Stromal cell of bone marrow (primary cell): ENCODE data around the gene GOLGA1.
"Not testable (repeated sequence)": the region's sequence is repeated elsewhere in the genome, so short reads cannot be mapped to it uniquely, and the experiment has no call there.

Experiments used
- DNase-seq: peaks from one replicate; pipeline ENCODE4 v3.0.0-alpha.2; 2012; ENCODE audit warnings: low read depth

GOLGA1 gene

DNA sequence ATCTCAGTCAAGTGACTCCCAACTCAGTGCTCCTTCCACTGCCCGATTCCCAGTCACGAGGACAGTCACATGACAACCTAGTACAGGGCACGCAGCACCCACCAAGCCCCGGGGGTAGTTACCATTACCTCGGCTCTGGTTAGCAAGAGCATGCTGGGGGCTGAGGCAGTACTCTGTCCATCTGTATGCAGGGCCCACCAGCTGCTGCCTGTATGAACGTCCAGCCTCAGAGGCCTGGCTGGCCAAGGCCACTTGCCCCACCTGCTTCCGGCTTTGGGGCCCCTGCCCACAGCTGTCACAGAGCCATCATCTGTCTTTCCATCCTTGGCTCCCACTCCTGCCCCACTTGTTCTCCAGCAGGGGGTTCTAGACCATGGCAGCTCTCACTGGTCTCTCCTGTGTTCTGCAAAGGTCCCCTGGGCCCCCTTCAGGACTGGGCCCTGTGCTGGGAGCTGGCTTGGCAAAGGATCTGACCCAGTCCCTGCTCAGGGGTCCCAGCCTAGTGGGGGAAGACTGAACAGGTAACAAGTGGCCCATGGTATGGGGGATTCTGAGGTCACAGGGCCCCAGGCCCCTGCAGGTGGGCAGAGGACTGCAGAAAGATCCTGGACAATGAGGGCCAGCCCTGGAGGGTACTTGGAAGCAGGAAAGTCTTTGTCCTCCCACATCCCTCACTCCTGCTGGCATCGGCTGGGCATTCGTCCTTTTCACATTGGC lies 82.4 kb downstream of the GOLGA1 start:
- DNase-seq, result no peak

- no peak for DNase-seq
These were observed 83.2 kb downstream of the GOLGA1 start for GRCh38 chr9:124857533-124858162.

GRCh38 chr9:124855944-124856765 lies 84.7 kb downstream of the GOLGA1 start:
- DNase-seq, result no peak

DNA sequence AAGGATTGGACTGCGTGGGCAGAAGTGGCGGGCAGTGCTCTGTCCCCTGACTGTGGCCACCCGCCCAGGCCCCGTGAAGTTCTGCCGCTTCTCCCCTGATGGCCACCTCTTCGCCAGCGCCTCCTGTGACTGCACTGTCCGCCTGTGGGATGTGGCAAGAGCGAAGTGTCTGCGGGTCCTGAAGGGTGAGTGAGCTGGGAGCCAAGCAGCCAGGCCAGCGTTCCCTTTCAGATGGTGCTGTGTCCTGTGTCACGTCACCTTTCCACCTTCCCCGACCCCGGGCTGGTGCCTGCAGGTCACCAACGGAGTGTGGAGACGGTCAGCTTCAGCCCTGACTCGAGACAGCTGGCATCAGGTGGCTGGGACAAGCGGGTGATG lies 85.3 kb downstream of the GOLGA1 start:
- no peak for DNase-seq

- no peak for DNase-seq
These were observed 86.1 kb downstream of the GOLGA1 start for GRCh38 chr9:124854822-124855221.

DNA sequence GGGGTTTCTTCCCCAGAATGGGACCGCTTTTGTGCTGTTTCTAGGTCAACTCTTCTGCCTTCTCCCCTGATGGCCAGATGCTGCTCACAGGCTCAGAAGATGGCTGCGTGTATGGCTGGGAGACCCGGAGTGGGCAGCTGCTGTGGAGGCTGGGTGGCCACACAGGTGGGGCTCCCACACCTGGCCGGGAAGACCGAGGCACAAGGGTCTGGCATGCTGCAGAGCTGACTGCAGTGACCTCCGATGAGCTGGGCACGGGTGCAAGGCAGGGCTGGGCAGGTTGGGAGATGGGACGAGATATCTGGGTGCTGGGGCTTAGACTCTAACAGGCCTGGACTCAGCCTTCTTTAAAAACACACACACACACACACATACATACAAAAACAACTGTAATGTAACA lies 86.7 kb downstream of the GOLGA1 start:
- DNase-seq, result no peak

GRCh38 chr9:124853605-124854143 lies 87.2 kb downstream of the GOLGA1 start:
- no peak for DNase-seq

- no peak for DNase-seq
These were observed 87.9 kb downstream of the GOLGA1 start, which contains the start of gene WDR38 for GRCh38 chr9:124852829-124853531. Gene WDR38 (plus strand): TSS chr9:124853460. CDS start chr9:124853532, 72 bp downstream.

DNA sequence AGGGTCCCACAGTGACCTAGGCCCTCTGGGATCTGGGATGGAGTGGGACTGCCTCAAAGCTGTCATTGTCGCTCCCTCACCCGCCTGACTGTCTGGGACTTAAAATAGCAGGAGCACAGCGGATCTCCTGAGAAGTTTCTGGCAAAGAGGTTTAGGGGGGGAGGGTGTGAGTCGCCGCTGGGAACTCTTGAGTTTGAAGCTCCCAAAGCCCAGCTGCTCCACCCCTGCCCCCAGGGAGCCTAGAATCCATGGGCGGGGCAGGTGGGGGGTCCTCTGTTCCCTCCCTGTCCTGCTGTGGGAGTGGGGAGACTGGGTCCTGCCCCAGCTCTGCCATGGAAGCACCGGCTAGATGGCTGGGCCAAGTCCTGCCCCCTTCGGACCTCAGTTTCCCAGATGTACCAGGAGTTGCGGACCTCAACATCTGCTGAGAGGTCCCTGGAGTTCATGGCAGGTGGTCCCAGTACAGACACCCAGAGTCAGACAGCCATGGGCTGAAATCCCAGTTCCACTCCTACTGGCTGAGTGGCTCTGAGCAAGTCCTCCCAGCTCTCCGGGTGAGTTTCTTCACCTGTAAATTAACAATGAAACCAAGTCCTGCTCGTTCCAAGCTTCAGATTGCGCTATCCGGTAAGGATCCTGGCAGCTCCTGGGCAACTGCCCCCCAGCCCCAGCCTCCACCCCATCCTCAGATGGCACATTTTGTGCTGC lies 88.6 kb downstream of the GOLGA1 start:
- DNase-seq, result no peak

- no peak for DNase-seq
These were observed 91.1 kb downstream of the GOLGA1 start for GRCh38 chr9:124849801-124850200.

DNA sequence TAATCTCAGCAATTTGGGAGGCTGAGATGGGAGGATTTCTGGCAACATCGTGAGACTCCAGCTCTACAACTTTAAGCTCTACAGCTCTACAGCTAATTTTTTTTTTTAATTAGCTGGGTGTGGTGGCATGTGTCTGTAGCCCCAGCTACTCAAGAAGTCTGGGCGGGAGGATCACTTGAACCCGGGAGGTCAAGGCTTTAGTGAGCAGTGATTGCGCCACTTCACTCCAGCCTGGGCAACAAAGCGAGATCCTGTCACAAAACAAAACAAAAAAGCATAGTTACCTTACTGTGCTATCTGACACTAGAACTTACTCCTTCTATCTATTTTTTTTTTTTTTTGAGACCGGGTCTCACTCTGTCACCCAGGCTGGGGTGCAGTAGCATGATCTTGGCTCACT lies 93.9 kb downstream of the GOLGA1 start:
- DNase-seq, result no peak

DNA sequence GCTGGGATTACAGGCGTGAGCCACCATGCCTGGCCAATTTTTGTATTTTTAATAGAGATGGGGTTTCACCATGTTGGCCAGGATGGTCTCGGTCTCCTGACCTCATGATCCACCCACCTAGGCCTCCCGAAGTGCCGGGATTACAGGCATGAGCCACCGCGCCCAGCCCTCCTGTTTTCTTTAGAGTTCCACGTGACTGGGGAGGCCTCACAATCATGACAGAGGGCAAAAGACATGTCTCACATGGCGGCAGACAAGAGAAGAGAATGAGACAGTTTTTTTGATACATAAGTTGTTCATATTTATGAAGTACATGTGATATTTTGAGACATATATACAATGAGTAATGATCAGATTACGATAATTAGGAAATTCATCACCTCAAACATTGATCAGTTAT lies 94.4 kb downstream of the GOLGA1 start:
- DNase-seq, result not testable (repeated sequence)

DNA sequence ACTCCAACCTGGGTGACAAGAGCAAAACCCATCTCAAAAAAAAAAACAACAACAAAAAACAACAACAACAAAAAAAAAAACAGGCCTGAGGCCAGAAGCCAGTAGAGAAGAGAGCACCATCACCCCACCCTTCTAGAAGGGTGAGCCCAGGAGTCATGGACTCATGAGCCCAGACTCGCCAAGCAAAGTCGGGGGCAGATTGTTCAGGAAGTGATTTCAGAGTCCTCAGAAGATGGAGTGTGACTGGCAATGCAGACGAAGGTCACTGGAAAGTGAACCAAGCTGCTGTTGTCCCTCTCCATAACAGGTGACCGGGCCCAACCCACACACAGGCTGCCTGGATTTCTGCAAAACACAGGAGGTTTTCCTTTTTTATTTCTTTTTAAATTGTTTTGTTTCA lies 96.6 kb downstream of the GOLGA1 start:
- DNase-seq, result no peak

- no peak for DNase-seq
These were observed 97.3 kb downstream of the GOLGA1 start for GRCh38 chr9:124843456-124844034.

DNA sequence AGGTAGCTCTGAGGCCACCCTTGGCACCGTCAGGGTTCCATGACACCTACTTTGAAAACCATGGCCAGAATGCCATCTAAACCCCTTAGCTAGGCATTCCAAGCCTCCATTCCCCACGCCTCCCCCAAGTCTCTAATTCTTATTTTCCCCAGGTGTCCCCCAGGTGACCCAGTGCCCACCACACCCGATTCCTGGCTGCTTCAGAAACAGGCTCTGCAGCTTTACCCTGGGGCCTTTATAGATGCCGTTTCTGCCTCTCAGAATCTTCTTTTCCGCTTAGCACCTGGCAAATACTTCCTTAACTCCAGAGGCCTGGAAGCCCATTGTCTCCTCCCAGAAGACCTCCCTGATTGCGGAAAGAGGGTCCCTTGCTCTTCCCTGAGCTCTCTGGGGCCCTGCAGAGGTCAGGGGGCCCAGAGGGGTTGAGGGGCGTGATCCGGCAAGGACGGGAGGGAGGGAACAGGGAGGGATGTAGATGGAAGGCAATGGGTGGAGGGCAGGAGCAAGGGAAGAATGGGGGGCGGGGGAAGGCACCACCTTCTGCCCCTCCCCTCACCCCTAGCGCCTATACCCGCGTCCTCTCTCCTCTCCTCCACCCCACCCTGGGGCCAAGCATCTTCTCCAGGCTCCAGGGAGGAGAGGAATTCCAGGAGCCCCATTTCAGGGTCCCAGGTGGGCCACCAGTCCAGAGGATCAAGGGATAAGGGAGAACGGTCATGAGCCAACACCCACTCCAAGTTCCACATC lies 99.6 kb downstream of the GOLGA1 start:
- no peak for DNase-seq

GRCh38 chr9:124840300-124840833 lies 100.5 kb downstream of the GOLGA1 start:
- no peak for DNase-seq

DNA sequence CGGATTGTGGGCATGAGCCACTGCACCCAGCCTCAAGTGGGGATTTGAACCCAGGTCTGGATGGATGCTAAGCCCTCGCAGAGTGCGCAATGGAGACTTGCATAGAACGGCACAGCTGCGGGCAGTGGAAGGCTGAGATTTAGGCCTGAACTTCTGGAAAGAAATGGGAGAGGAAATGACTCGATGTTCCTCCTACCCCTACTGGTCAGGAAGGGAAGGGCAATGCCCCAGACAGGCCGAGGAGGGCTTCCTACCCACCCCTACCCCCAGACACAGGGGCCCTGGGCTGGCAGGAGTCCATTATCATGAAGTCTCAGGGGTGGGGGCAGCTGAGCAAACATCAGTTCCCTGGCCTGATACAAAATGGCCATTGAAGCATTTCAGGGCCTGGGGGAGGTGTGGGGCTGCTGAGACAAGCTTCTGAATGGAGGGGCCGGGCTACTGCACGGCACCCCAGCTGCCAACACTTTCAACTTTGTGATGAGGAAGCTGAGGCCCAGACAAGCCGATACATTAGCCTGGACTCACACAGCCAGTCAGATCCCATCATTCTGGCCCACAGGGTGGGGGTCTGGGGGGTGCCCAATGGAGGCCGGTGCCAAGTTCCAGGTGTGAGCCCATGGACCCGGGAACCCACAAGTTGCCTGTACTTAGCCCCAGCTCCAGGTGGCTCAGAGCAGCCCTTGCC lies 101.1 kb downstream of the GOLGA1 start:
- no peak for DNase-seq

DNA sequence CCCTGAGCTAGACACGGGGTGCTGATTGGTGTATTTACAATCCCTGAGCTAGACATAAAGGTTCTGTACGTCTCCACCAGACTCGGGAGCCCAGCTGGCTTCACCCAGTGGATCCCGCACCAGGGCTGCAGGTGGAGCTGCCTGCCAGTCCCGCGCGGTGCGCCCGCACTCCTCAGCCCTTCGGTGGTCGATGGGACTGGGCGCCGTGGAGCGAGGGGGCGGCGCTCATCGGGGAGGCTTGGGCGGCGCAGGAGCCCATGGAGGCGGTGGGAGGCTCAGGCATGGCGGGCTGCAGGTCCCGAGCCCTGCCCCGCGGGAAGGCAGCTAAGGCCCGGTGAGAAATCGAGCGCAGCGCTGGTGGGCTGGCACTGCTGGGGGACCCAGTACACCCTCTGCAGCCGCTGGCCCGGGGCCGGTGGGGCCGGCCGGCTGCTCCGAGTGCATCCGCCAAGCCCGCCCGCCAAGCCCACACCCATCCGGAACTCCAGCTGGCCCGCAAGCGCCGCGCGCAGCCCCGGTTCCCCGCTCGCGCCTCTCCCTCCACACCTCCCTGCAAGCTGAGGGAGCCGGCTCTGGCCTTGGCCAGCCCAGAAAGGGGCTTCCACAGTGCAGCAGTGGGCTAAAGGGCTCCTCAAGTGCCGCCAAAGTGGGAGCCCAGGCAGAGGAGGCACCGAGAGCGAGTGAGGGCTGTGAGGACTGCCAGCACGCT lies 102.2 kb downstream of the GOLGA1 start:
- DNase-seq, result not testable (repeated sequence)

DNA sequence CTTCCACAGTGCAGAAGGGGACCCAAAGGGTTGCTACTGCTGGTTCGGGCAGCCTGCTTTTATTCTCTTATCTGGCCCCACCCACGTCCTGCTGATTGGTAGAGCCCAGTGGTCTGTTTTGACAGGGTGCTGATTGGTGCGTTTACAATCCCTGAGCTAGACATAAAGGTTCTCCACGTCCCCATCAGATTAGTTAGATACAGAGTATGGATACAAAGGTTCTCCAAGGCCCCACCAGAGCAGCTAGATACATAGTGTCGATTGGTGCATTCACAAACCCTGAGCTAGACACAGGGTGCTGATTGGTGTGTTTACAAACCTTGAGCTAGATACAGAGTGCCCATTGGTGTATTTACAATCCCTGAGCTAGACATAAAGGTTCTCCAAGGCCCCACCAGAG lies 102.8 kb downstream of the GOLGA1 start:
- not testable (repeated sequence) for DNase-seq
